DND-41 (cell line): ENCODE measurements around the gene SETX.

ENCODE experiments used
- ATAC-seq: fragments of 200-7000 bp; cut with Tn5 transposase; 3 replicates; pipeline ENCODE4 v1.9.1; 2021; ENCODE audit warnings: low read depth; ENCODE audit not compliant: insufficient read depth
- DNase-seq: peaks from one replicate; pipeline ENCODE4 v3.0.0-alpha.2; 2020
- H2AFZ ChIP-seq: 2 replicates; pipeline ENCODE4 v1.6.0; 2012; ENCODE audit warnings: low read depth, low read length
- H3K27ac ChIP-seq: 2 replicates; pipeline ENCODE4 v1.5.1; 2012; ENCODE audit warnings: low read length, inconsistent platforms
- H3K27me3 ChIP-seq: fragments of 200-600 bp; sonication (generic); 2 replicates; pipeline ENCODE4 v1.6.0; 2012; ENCODE audit warnings: low read length, mild to moderate bottlenecking, inconsistent platforms; ENCODE audit not compliant: insufficient read depth, poor library complexity
- H3K36me3 ChIP-seq: 2 replicates; pipeline ENCODE4 v1.5.1; 2012; ENCODE audit warnings: low read length, inconsistent platforms; ENCODE audit not compliant: insufficient read depth
- H3K4me1 ChIP-seq: 2 replicates; pipeline ENCODE4 v1.5.1; 2012; ENCODE audit warnings: mild to moderate bottlenecking, low read length; ENCODE audit not compliant: insufficient read depth
- H3K4me2 ChIP-seq: 2 replicates; pipeline ENCODE4 v1.6.0; 2012; ENCODE audit warnings: mild to moderate bottlenecking, moderate library complexity, low read length, inconsistent platforms; ENCODE audit not compliant: insufficient read depth
- H3K4me3 ChIP-seq, 2 experiments: fragments of 200-600 bp in 1 of 2; shearing (Covaris generic) in 1 of 2; 2 replicates each; pipeline ENCODE4 v1.5.1; 2012 to 2016; ENCODE audit warnings: inconsistent platforms in 2 of 2, low read length in 2 of 2, mild to moderate bottlenecking in 2 of 2, low read depth in 1 of 2, moderate library complexity in 1 of 2
- H3K79me2 ChIP-seq: 2 replicates; pipeline ENCODE4 v1.6.0; 2012; ENCODE audit warnings: low read length, inconsistent platforms; ENCODE audit not compliant: insufficient read depth
- H3K9ac ChIP-seq: 2 replicates; pipeline ENCODE4 v1.6.0; 2012; ENCODE audit warnings: low read depth, mild to moderate bottlenecking, inconsistent platforms, low read length, moderate library complexity
- H3K9me3 ChIP-seq: 2 replicates; pipeline ENCODE4 v1.5.1; 2012; ENCODE audit warnings: low read length, moderate library complexity, mild to moderate bottlenecking, inconsistent platforms; ENCODE audit not compliant: insufficient read depth, severe bottlenecking
- H4K20me1 ChIP-seq: 2 replicates; pipeline ENCODE4 v1.6.0; 2012; ENCODE audit warnings: low read length; ENCODE audit not compliant: insufficient read depth
- CTCF ChIP-seq: IDR thresholded peaks from 2 replicates; pipeline ENCODE4 v1.5.1; 2012; ENCODE audit warnings: borderline replicate concordance, low read length, moderate library complexity, mild to moderate bottlenecking; ENCODE audit not compliant: poor library complexity, severe bottlenecking; ENCODE audit errors: extremely low read depth
- EZH2 ChIP-seq: IDR thresholded peaks from 3 replicates; pipeline ENCODE4 v1.6.1; 2012; ENCODE audit warnings: borderline replicate concordance, low read depth, mild to moderate bottlenecking, moderate library complexity, low read length, inconsistent platforms; ENCODE audit not compliant: severe bottlenecking

The SETX gene

GRCh38 chr9:132354637-132355355 is at the start of gene SETX:
TSS of gene SETX (minus strand) at chr9:132354986. CDS start at chr9:132349428, 5,558 bp downstream.
- Histone ChIP-seq H3K4me3 (peak within 1 kb of the TSS; percentile 68 to 86), H3K79me2 (peaks cover 39% of the 10 kb centered on the region), H3K4me1 (peaks cover 51% of the 10 kb centered on the region), H3K4me2 (peak within 1 kb of the TSS; percentile 96), H3K27me3 (no peaks in the 10 kb centered on the region), H3K9ac (peak within 1 kb of the TSS; percentile 97), H4K20me1 (peaks cover 5% of the 10 kb centered on the region; the same call in 1 of the 2 replicates), H3K36me3 (peaks cover 25% of the 10 kb centered on the region), H3K9me3 (no peaks in the 10 kb centered on the region), H2AFZ (peak within 1 kb of the TSS; percentile 77), H3K27ac (peak within 1 kb of the TSS; percentile 95)
- DNase-seq (peak; percentile 94), ATAC-seq (peak; percentile 89)
- no peak for TF ChIP-seq CTCF
- TF ChIP-seq EZH2, result no peak

GRCh38 chr9:132404228-132404881 is 49.6 kb upstream of the SETX start:
- H3K4me2 ChIP-seq, result peak overlapping the region; percentile 75
- TF ChIP-seq CTCF (no peak), EZH2 (no peak)
- ATAC-seq, result peak; percentile 82

GRCh38 chr9:132401824-132402223 is 47.0 kb upstream of the SETX start:
- peaks cover 42% of the 10 kb centered on the region for H4K20me1 ChIP-seq
- H3K9me3 ChIP-seq, result no peaks in the 10 kb centered on the region
- TF ChIP-seq CTCF, result no peak
- TF ChIP-seq EZH2, result no peak
- no peak overlapping the region for H2AFZ ChIP-seq
- peaks cover 30% of the 10 kb centered on the region for H3K4me1 ChIP-seq
- H3K9ac ChIP-seq, result no peak overlapping the region
- no peak for ATAC-seq
- H3K4me2 ChIP-seq, result no peak overlapping the region
- no peaks in the 10 kb centered on the region for H3K27me3 ChIP-seq
- peaks cover 63% of the 10 kb centered on the region for H3K36me3 ChIP-seq
- peaks cover 57% of the 10 kb centered on the region for H3K79me2 ChIP-seq
- no peak overlapping the region for H3K4me3 ChIP-seq
- no peak for DNase-seq
- no peak overlapping the region; the same call in 1 of the 2 replicates for H3K27ac ChIP-seq

More at GRCh38 chr9:132404228-132404881, 49.6 kb upstream of the SETX start:
- Histone ChIP-seq H3K36me3 (peaks cover 41% of the 10 kb centered on the region), H3K27ac (peak overlapping the region; percentile 94), H3K4me3 (peak overlapping the region; percentile 18 to 51; a peak in 3 of 4 replicates), H3K9ac (peak overlapping the region; percentile 81), H2AFZ (no peak overlapping the region), H3K4me1 (peaks cover 36% of the 10 kb centered on the region), H4K20me1 (peaks cover 42% of the 10 kb centered on the region), H3K79me2 (peaks cover 54% of the 10 kb centered on the region), H3K9me3 (no peaks in the 10 kb centered on the region), H3K27me3 (no peaks in the 10 kb centered on the region)
- peak; percentile 82 for DNase-seq
